H9 (cell line): Measurements from ENCODE around the gene CHRNA3. TPM values are rescaled to one million over a fixed set of nuclear protein-coding genes. Genes with fewer than 3 reads are reported as not detected.

Experiments
- DNase-seq: peaks from one replicate; pipeline ENCODE4 v3.0.0-alpha.2; 2017
- H2AFZ ChIP-seq: one replicate; pipeline ENCODE4 v1.6.1; 2013; ENCODE audit warnings: mild to moderate bottlenecking, low read length, control low read depth, moderate library complexity
- H2AK5ac ChIP-seq: 2 replicates; pipeline ENCODE4 v1.6.1; 2013; ENCODE audit warnings: low read length, control low read depth, mixed read lengths; ENCODE audit not compliant: insufficient read length
- H2BK120ac ChIP-seq: one replicate; pipeline ENCODE4 v1.6.1; 2013; ENCODE audit warnings: low read depth, mild to moderate bottlenecking, low read length, control low read depth, inconsistent platforms; ENCODE audit not compliant: poor library complexity, severe bottlenecking
- H2BK12ac ChIP-seq: 2 replicates; pipeline ENCODE4 v1.6.1; 2013; ENCODE audit warnings: low read length, control low read depth, mixed read lengths, low read depth; ENCODE audit not compliant: insufficient read length
- H2BK15ac ChIP-seq: 2 replicates; pipeline ENCODE4 v1.6.1; 2013; ENCODE audit warnings: low read depth, low read length, control low read depth
- H2BK20ac ChIP-seq: one replicate; pipeline ENCODE4 v1.6.1; 2013; ENCODE audit warnings: low read depth, mild to moderate bottlenecking, low read length, control low read depth, inconsistent platforms; ENCODE audit not compliant: poor library complexity, severe bottlenecking
- H2BK5ac ChIP-seq: 2 replicates; pipeline ENCODE4 v1.6.1; 2013; ENCODE audit warnings: low read length, control low read depth, mixed read lengths; ENCODE audit not compliant: insufficient read length
- H3K14ac ChIP-seq: 2 replicates; pipeline ENCODE4 v1.6.1; 2013; ENCODE audit warnings: low read length, control low read depth; ENCODE audit not compliant: insufficient read depth
- H3K18ac ChIP-seq: 2 replicates; pipeline ENCODE4 v1.6.1; 2013; ENCODE audit warnings: low read depth, mild to moderate bottlenecking, mixed read lengths, low read length, control low read depth; ENCODE audit not compliant: insufficient read length
- H3K23ac ChIP-seq: 2 replicates; pipeline ENCODE4 v1.6.1; 2013; ENCODE audit warnings: low read length, control low read depth, mixed read lengths, low read depth; ENCODE audit not compliant: insufficient read length
- H3K23me2 ChIP-seq: 2 replicates; pipeline ENCODE4 v1.6.1; 2013; ENCODE audit warnings: low read depth, mild to moderate bottlenecking, mixed read lengths, low read length, control low read depth; ENCODE audit not compliant: insufficient read length, poor library complexity, severe bottlenecking
- H3K27ac ChIP-seq: 2 replicates; pipeline ENCODE4 v1.5.1; 2013; ENCODE audit warnings: low read length, control low read depth, mixed read lengths, low read depth; ENCODE audit not compliant: insufficient read length
- H3K27me3 ChIP-seq: 2 replicates; pipeline ENCODE4 v1.6.1; 2013; ENCODE audit warnings: low read length, control low read depth, inconsistent platforms; ENCODE audit not compliant: insufficient read depth
- H3K4ac ChIP-seq: 2 replicates; pipeline ENCODE4 v1.6.1; 2013; ENCODE audit warnings: low read depth, mild to moderate bottlenecking, control low read depth, inconsistent platforms, low read length, moderate library complexity
- H3K4me1 ChIP-seq: 2 replicates; pipeline ENCODE4 v1.6.1; 2013; ENCODE audit warnings: low read length, control low read depth, inconsistent platforms; ENCODE audit not compliant: insufficient read depth
- H3K4me2 ChIP-seq: 2 replicates; pipeline ENCODE4 v1.6.1; 2013; ENCODE audit warnings: low read length, control low read depth, mixed read lengths; ENCODE audit not compliant: insufficient read length, insufficient read depth
- H3K56ac ChIP-seq: 2 replicates; pipeline ENCODE4 v1.6.1; 2013; ENCODE audit warnings: low read depth, mild to moderate bottlenecking, mixed read lengths, low read length, control low read depth; ENCODE audit not compliant: insufficient read length
- H3K79me1 ChIP-seq: 2 replicates; pipeline ENCODE4 v1.6.1; 2013; ENCODE audit warnings: low read depth, mild to moderate bottlenecking, moderate library complexity, low read length, control low read depth, inconsistent platforms; ENCODE audit not compliant: insufficient read depth, poor library complexity, severe bottlenecking
- H3K79me2 ChIP-seq: 2 replicates; pipeline ENCODE4 v1.6.1; 2013; ENCODE audit warnings: low read length, control low read depth, inconsistent platforms; ENCODE audit not compliant: insufficient read depth
- H3K9ac ChIP-seq: 2 replicates; pipeline ENCODE4 v1.6.1; 2013; ENCODE audit warnings: low read length, control low read depth, mixed read lengths; ENCODE audit not compliant: insufficient read length; ENCODE audit errors: extremely low read depth
- H3K9me3 ChIP-seq: one replicate; pipeline ENCODE4 v1.6.1; 2013; ENCODE audit warnings: low read depth, low read length, inconsistent platforms; ENCODE audit not compliant: control insufficient read depth
- H3T11ph ChIP-seq: one replicate; pipeline ENCODE4 v1.6.1; 2013; ENCODE audit warnings: mild to moderate bottlenecking, low read length, control low read depth, inconsistent platforms
- H4K20me1 ChIP-seq: one replicate; pipeline ENCODE4 v1.6.1; 2013; ENCODE audit not compliant: control insufficient read depth, insufficient read length, insufficient read depth
- H4K5ac ChIP-seq: 2 replicates; pipeline ENCODE4 v1.6.1; 2013; ENCODE audit warnings: low read depth, mild to moderate bottlenecking, mixed read lengths, low read length, control low read depth; ENCODE audit not compliant: insufficient read length
- H4K8ac ChIP-seq: replicated peaks from 2 replicates; pipeline ENCODE4 v1.6.1; 2013; ENCODE audit warnings: low read length, control low read depth, mixed read lengths, low read depth; ENCODE audit not compliant: insufficient read length
- H4K91ac ChIP-seq: 2 replicates; pipeline ENCODE4 v1.6.1; 2013; ENCODE audit warnings: low read depth, mild to moderate bottlenecking, moderate library complexity, mixed read lengths, low read length, control low read depth; ENCODE audit not compliant: insufficient read length
- H3K27ac Mint-ChIP-seq, 3 experiments: 2 replicates in 2 of 3; 3 replicates in 1 of 3; pipeline ENCODE4 v1.8.0; 2020 to 2021; ENCODE audit warnings: mixed read lengths in 3 of 3, mild to moderate bottlenecking in 1 of 3, moderate library complexity in 1 of 3
- H3K27me3 Mint-ChIP-seq: 2 replicates; pipeline ENCODE4 v1.8.0; 2021; ENCODE audit warnings: low read depth, mild to moderate bottlenecking, moderate library complexity, mixed read lengths
- H3K36me3 Mint-ChIP-seq, 3 experiments: 2 replicates in 2 of 3; 3 replicates in 1 of 3; pipeline ENCODE4 v1.8.0; 2020 to 2021; ENCODE audit warnings: low read depth in 3 of 3, mixed read lengths in 3 of 3; ENCODE audit not compliant: insufficient read depth in 1 of 3
- H3K4me1 Mint-ChIP-seq, 2 experiments: 2 replicates each; pipeline ENCODE4 v1.8.0; 2020; ENCODE audit warnings: mixed read lengths in 2 of 2
- H3K4me3 Mint-ChIP-seq, 2 experiments: 2 replicates in 1 of 2; 3 replicates in 1 of 2; pipeline ENCODE4 v1.8.0; 2020 to 2021; ENCODE audit warnings: mild to moderate bottlenecking in 2 of 2, mixed read lengths in 2 of 2, moderate library complexity in 1 of 2
- H3K9me3 Mint-ChIP-seq, 2 experiments: 2 replicates in 1 of 2; 3 replicates in 1 of 2; pipeline ENCODE4 v1.8.0; 2020; ENCODE audit warnings: mild to moderate bottlenecking in 2 of 2, mixed read lengths in 2 of 2, moderate library complexity in 1 of 2
- CTCF ChIP-seq: fragments of 200-600 bp; sonication (generic); conservative IDR thresholded peaks from 3 replicates; pipeline ENCODE4 v1.8.0; 2021; ENCODE audit warnings: antibody characterized with exemption, mild to moderate bottlenecking
- WGBS: extraction: QIAGEN DNeasy Blood & Tissue Kit; methylation state at CpG from one replicate; pipeline ENCODE4 v1.1.7; 2013; ENCODE audit warnings: missing lambda C conversion rate, low lambda C conversion rate, mixed read lengths; ENCODE audit not compliant: insufficient read length; ENCODE audit errors: extremely low coverage; 5-methylcytosine and 5-hydroxymethylcytosine counted together
- total RNA-seq: library from RNA; stranded (reverse); gene quantifications from 2 replicates; pipeline ENCODE4 v1.2.1, GENCODE V29; 2021

Gene CHRNA3
- total RNA-seq, 1 experiment from 2014 or later: 0.81 TPM

DNA sequence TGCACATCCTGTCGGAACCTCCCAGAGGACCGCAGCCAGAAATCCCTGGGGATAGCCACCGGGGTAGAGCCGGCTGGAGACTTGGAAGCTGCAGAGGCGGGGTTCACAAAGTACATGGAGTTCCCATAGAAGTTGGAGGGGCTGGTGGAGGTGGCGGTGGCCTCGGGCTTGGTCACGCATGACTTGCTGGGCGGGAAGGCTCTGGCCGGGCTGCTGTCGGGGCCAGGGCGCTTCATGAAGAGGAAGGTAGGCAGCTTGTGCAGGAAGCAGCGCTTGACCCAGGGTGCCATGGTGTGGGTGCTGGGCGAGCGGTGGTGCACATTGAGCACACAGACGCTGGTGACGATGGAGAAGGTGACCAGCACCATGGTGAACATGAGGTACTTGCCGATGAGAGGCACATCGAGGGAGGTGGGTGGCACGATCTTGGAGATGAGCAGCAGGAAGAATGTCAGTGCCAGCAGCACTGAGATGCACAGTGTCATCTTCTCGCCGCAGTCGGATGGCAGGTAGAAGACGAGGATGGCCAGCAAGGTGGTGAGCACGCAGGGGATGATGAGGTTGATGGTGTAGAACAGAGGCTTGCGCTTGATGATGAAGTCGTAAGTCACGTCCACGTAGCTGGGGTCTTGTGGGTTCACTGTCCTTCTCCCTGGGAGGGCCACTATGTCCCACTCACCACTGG lies 8.4 kb upstream of the CHRNA3 start:
- no CpG with 5 or more reads among the region's 29 CpGs for WGBS
- Histone ChIP-seq H3K4ac (no peak overlapping the region), H4K8ac (no peak overlapping the region), H2AFZ (no peak overlapping the region), H3K9ac (no peak overlapping the region), H3K27me3 (no peaks in the 10 kb centered on the region), H2BK20ac (no peak overlapping the region), H2AK5ac (no peak overlapping the region), H4K20me1 (no peaks in the 10 kb centered on the region), H3T11ph (no peak overlapping the region), H2BK5ac (no peak overlapping the region), H3K4me2 (no peak overlapping the region), H3K56ac (no peak overlapping the region), H3K23me2 (no peaks in the 10 kb centered on the region), H3K79me2 (no peaks in the 10 kb centered on the region), H4K5ac (no peak overlapping the region), H3K9me3 (no peaks in the 10 kb centered on the region), H3K14ac (no peak overlapping the region; the same call in 1 of the 2 replicates), H3K18ac (no peak overlapping the region), H4K91ac (no peak overlapping the region), H2BK120ac (no peak overlapping the region), H3K4me1 (no peaks in the 10 kb centered on the region), H3K79me1 (no peaks in the 10 kb centered on the region), H2BK15ac (no peak overlapping the region), H3K27ac (no peak overlapping the region), H3K23ac (no peak overlapping the region), H2BK12ac (no peak overlapping the region)
- Mint-ChIP-seq H3K4me3 (no peak overlapping the region), H3K27me3 (peaks cover 27% of the 10 kb centered on the region), H3K27ac (no peak overlapping the region; a peak in 1 of 7 replicates), H3K9me3 (no peaks in the 10 kb centered on the region; a peak in 4 of 5 replicates), H3K36me3 (peaks cover 0 to 16% (median 9%) of the 10 kb centered on the region in 3 experiments; a peak in 4 of 7 replicates), H3K4me1 (no peaks in the 10 kb centered on the region)
- DNase-seq: no peak
- TF ChIP-seq CTCF: no peak
